HepG2 (cell line): Measurements from ENCODE around the gene HHIPL1. TPM values are rescaled to one million over a fixed set of nuclear protein-coding genes. Genes with fewer than 3 reads are reported as not detected.

ENCODE experiments used
- ARNTL ChIP-seq: sonication (generic); formaldehyde crosslinking; IDR thresholded peaks from 2 replicates; pipeline ENCODE4 v1.4.0; 2020; ENCODE audit warnings: mild to moderate bottlenecking, missing genetic modification reagents
- FOSL2 ChIP-seq: sonication (generic); formaldehyde crosslinking; IDR thresholded peaks from 2 replicates; pipeline ENCODE4 v1.4.0; 2020; ENCODE audit warnings: missing genetic modification reagents
- FOXC1 ChIP-seq: sonication (generic); formaldehyde crosslinking; IDR thresholded peaks from 2 replicates; pipeline ENCODE4 v1.8.0; 2022; ENCODE audit warnings: mild to moderate bottlenecking, missing genetic modification reagents, borderline replicate concordance
- FOXP1 ChIP-seq, 2 experiments: fragments of 450-650 bp in 1 of 2; IDR thresholded peaks; 2 replicates each; pipeline ENCODE4 v1.6.1; 2017 to 2018; ENCODE audit warnings: antibody characterized with exemption in 1 of 2
- HCFC1 ChIP-seq: fragments of 150-350 bp; IDR thresholded peaks from 2 replicates; pipeline ENCODE4 v1.6.1; 2014; ENCODE audit warnings: low read depth, low read length
- HDAC2 ChIP-seq: sonication (generic); formaldehyde crosslinking; IDR thresholded peaks from 2 replicates; pipeline ENCODE4 v1.4.0; 2020; ENCODE audit warnings: missing genetic modification reagents
- HHEX ChIP-seq: IDR thresholded peaks from 2 replicates; pipeline ENCODE4 v1.6.1; 2016; ENCODE audit warnings: control low read depth
- HNRNPH1 ChIP-seq: fragments of 200-400 bp; formaldehyde crosslinking; optimal IDR thresholded peaks from 2 replicates; pipeline ENCODE3; 2017; ENCODE audit warnings: mild to moderate bottlenecking, low read depth, low read length
- MTF1 ChIP-seq: sonication (generic); formaldehyde crosslinking; IDR thresholded peaks from 2 replicates; pipeline ENCODE4 v1.5.0; 2020; ENCODE audit warnings: missing genetic modification reagents
- NFE2L2 ChIP-seq: fragments of 150-350 bp; IDR thresholded peaks from 2 replicates; pipeline ENCODE4 v1.6.1; 2014; ENCODE audit warnings: low read length
- SSRP1 ChIP-seq: IDR thresholded peaks from 2 replicates; pipeline ENCODE4 v1.6.1; 2016; ENCODE audit warnings: control low read depth
- TBP ChIP-seq: sonication (generic); formaldehyde crosslinking; IDR thresholded peaks from 2 replicates; pipeline ENCODE4 v1.5.0; 2020; ENCODE audit warnings: missing genetic modification reagents
- ZNF224 ChIP-seq: sonication (generic); formaldehyde crosslinking; IDR thresholded peaks from 2 replicates; pipeline ENCODE4 v1.5.0; 2020; ENCODE audit warnings: mild to moderate bottlenecking, missing genetic modification reagents
- ZNF282 ChIP-seq: fragments of 450-650 bp; IDR thresholded peaks from 2 replicates; pipeline ENCODE4 v1.6.1; 2018; ENCODE audit not compliant: partially characterized antibody
- ZNF879 ChIP-seq: sonication (generic); formaldehyde crosslinking; IDR thresholded peaks from 2 replicates; pipeline ENCODE4 v1.8.1; 2023; ENCODE audit warnings: missing genetic modification reagents
- polyA plus RNA-seq, 8 experiments: library from polyadenylated mRNA; depleted of rRNA in 3 of 8; stranded (reverse) in 7 of 8; unstranded in 1 of 8; fragments of >200 nt; fragmentation: Illumina TruSeq in 4 of 8; extraction: Trizol in 4 of 8; gene quantifications; 2 replicates each; pipeline versions ENCODE4 v1.2.1 to v1.2.3, GENCODE V29; 2011 to 2016; ENCODE audit warnings: low read depth in 4 of 8, missing spikeins in 1 of 8, mixed read lengths in 1 of 8; ENCODE audit not compliant: insufficient read depth in 1 of 8
- total RNA-seq, 5 experiments: library from RNA; depleted of rRNA; stranded (reverse); fragments of >200 nt; fragmentation: Illumina TruSeq; extraction: Trizol; gene quantifications; 2 replicates each; pipeline ENCODE4 v1.2.3, GENCODE V29; 2016; ENCODE audit warnings: low read depth in 1 of 5
- TF ChIP-seq, protein P1 (sequence below): IDR thresholded peaks from 2 replicates; pipeline ENCODE4 v1.6.1; 2012; ENCODE audit warnings: low read length, improper control_type of control experiment
- TF ChIP-seq, protein P2 (sequence below): IDR thresholded peaks from 2 replicates; pipeline ENCODE4 v1.4.0; 2020; ENCODE audit warnings: mild to moderate bottlenecking, missing genetic modification reagents
- TF ChIP-seq, protein P3 (sequence below): IDR thresholded peaks from 2 replicates; pipeline ENCODE4 v1.6.1; 2016; ENCODE audit warnings: missing compliant biosample characterization, missing genetic modification reagents, borderline replicate concordance
- TF ChIP-seq, protein P4 (sequence below): sonication (generic); formaldehyde crosslinking; IDR thresholded peaks from 2 replicates; pipeline ENCODE4 v1.4.0; 2020; ENCODE audit warnings: missing genetic modification reagents

The HHIPL1 gene
- total and polyA plus RNA-seq, 2 of the 13 experiments (the other 11 are each of a cell fraction or from before 2014, with no cell fraction given), result not detected

DNA sequence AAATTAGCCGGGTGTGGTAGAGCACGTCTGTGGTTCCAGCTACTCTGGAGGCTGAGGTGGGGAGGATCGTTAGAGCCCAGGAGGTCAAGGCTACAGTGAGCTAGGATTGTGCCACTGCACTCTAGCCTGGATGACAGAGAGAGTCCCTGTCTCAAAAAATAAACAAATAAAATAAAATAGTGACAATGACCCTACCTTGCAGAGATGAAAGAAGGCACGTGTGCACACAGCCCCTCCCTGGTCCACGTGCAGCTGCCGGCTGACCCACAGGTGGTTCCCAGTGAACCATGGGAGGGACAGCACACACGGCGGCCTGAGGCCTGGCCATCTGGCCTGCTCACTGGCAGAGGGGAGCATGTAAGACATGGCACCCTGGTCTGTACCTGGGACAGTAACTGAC lies 4.7 kb downstream of the HHIPL1 start (continued):
- TF ChIP-seq, protein P1, sequence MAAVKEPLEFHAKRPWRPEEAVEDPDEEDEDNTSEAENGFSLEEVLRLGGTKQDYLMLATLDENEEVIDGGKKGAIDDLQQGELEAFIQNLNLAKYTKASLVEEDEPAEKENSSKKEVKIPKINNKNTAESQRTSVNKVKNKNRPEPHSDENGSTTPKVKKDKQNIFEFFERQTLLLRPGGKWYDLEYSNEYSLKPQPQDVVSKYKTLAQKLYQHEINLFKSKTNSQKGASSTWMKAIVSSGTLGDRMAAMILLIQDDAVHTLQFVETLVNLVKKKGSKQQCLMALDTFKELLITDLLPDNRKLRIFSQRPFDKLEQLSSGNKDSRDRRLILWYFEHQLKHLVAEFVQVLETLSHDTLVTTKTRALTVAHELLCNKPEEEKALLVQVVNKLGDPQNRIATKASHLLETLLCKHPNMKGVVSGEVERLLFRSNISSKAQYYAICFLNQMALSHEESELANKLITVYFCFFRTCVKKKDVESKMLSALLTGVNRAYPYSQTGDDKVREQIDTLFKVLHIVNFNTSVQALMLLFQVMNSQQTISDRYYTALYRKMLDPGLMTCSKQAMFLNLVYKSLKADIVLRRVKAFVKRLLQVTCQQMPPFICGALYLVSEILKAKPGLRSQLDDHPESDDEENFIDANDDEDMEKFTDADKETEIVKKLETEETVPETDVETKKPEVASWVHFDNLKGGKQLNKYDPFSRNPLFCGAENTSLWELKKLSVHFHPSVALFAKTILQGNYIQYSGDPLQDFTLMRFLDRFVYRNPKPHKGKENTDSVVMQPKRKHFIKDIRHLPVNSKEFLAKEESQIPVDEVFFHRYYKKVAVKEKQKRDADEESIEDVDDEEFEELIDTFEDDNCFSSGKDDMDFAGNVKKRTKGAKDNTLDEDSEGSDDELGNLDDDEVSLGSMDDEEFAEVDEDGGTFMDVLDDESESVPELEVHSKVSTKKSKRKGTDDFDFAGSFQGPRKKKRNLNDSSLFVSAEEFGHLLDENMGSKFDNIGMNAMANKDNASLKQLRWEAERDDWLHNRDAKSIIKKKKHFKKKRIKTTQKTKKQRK, result no peak
- TF ChIP-seq HDAC2 (CRISPR knock-in tag) (peak; percentile 28; the same call in 1 of the 2 replicates), FOXC1 (no peak), ARNTL (CRISPR knock-in tag) (peak; percentile 96), MTF1 (CRISPR knock-in tag) (no peak), TBP (no peak), FOSL2 (no peak), ZNF879 (CRISPR knock-in tag) (no peak), HHEX (CRISPR knock-in tag) (no peak), ZNF282 (no peak), SSRP1 (CRISPR knock-in tag) (no peak), FOXP1 (IDR thresholded peaks at IDR 0.05) (no peak), FOXP1 (CRISPR knock-in tag; IDR thresholded peaks at IDR 0.05) (peak; percentile 66; the same call in 1 of the 2 replicates), HCFC1 (no peak), ZNF224 (CRISPR knock-in tag) (no peak), NFE2L2 (no peak), HNRNPH1 (no peak)
- TF ChIP-seq, protein P2, sequence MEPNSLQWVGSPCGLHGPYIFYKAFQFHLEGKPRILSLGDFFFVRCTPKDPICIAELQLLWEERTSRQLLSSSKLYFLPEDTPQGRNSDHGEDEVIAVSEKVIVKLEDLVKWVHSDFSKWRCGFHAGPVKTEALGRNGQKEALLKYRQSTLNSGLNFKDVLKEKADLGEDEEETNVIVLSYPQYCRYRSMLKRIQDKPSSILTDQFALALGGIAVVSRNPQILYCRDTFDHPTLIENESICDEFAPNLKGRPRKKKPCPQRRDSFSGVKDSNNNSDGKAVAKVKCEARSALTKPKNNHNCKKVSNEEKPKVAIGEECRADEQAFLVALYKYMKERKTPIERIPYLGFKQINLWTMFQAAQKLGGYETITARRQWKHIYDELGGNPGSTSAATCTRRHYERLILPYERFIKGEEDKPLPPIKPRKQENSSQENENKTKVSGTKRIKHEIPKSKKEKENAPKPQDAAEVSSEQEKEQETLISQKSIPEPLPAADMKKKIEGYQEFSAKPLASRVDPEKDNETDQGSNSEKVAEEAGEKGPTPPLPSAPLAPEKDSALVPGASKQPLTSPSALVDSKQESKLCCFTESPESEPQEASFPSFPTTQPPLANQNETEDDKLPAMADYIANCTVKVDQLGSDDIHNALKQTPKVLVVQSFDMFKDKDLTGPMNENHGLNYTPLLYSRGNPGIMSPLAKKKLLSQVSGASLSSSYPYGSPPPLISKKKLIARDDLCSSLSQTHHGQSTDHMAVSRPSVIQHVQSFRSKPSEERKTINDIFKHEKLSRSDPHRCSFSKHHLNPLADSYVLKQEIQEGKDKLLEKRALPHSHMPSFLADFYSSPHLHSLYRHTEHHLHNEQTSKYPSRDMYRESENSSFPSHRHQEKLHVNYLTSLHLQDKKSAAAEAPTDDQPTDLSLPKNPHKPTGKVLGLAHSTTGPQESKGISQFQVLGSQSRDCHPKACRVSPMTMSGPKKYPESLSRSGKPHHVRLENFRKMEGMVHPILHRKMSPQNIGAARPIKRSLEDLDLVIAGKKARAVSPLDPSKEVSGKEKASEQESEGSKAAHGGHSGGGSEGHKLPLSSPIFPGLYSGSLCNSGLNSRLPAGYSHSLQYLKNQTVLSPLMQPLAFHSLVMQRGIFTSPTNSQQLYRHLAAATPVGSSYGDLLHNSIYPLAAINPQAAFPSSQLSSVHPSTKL (CRISPR knock-in tag), result peak; percentile 54
- TF ChIP-seq, protein P3, sequence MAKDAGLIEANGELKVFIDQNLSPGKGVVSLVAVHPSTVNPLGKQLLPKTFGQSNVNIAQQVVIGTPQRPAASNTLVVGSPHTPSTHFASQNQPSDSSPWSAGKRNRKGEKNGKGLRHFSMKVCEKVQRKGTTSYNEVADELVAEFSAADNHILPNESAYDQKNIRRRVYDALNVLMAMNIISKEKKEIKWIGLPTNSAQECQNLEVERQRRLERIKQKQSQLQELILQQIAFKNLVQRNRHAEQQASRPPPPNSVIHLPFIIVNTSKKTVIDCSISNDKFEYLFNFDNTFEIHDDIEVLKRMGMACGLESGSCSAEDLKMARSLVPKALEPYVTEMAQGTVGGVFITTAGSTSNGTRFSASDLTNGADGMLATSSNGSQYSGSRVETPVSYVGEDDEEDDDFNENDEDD (CRISPR knock-in tag), result no peak
- TF ChIP-seq, protein P4, sequence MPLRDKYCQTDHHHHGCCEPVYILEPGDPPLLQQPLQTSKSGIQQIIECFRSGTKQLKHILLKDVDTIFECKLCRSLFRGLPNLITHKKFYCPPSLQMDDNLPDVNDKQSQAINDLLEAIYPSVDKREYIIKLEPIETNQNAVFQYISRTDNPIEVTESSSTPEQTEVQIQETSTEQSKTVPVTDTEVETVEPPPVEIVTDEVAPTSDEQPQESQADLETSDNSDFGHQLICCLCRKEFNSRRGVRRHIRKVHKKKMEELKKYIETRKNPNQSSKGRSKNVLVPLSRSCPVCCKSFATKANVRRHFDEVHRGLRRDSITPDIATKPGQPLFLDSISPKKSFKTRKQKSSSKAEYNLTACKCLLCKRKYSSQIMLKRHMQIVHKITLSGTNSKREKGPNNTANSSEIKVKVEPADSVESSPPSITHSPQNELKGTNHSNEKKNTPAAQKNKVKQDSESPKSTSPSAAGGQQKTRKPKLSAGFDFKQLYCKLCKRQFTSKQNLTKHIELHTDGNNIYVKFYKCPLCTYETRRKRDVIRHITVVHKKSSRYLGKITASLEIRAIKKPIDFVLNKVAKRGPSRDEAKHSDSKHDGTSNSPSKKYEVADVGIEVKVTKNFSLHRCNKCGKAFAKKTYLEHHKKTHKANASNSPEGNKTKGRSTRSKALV (CRISPR knock-in tag), result 0 out of 2 replicates have a peak, but pooled peaks have one; percentile 49
